Measurements from ENCODE around the gene MAPK8IP2. TPM values are rescaled to one million over a fixed set of nuclear protein-coding genes. Genes with fewer than 3 reads are reported as not detected.

MAPK8IP2 gene
- total RNA-seq, 1 experiment from 2014 or later, result 0.79 TPM

GRCh38 chr22:50586416-50586815 lies 14.2 kb upstream of the MAPK8IP2 start:
- DNase-seq, result no peak
- no peaks in the 10 kb centered on the region for H4K20me1 ChIP-seq (ENCODE audit: insufficient read depth)
- H3F3A ChIP-seq (ENCODE audit: insufficient read depth, low read depth), result peaks cover 14% of the 10 kb centered on the region; the same call in 1 of the 2 replicates
- H3K9me3 ChIP-seq (ENCODE audit: insufficient read depth, low read depth), result no peaks in the 10 kb centered on the region
- no peak overlapping the region for H3K4me3 ChIP-seq
- no TSS peak for BruUV-seq (replicated peaks)
- H3K9me2 ChIP-seq (ENCODE audit: insufficient read depth), result no peaks in the 10 kb centered on the region
- H2AFZ ChIP-seq, result no peak overlapping the region
- no peak overlapping the region for H3K27ac ChIP-seq
- intact Hi-C loops (cut with micrococcal nuclease; ENCODE audit: unreplicated experiment), result no loop called here
- no peaks in the 10 kb centered on the region for H3K27me3 ChIP-seq (ENCODE audit: insufficient read depth, low read depth)
- H3K4me2 ChIP-seq, result no peak overlapping the region
- peaks cover 12% of the 10 kb centered on the region for H3K4me1 ChIP-seq (replicated peaks; ENCODE audit: insufficient read depth)
- peaks cover 15% of the 10 kb centered on the region for H3K79me2 ChIP-seq (ENCODE audit: low read depth)
- ChIA-PET CTCF (no interaction called here), POLR2A (ENCODE audit: unreplicated experiment) (no interaction called here)
- peaks cover 4% of the 10 kb centered on the region; the same call in 1 of the 2 replicates for H3K36me3 ChIP-seq (ENCODE audit: low read depth)
- TF ChIP-seq CTCF (conservative IDR thresholded peaks at IDR 0.05), result no peak
- no peak for TF ChIP-seq EZH2 (IDR thresholded peaks at IDR 0.05; ENCODE audit: low read depth)

DNA sequence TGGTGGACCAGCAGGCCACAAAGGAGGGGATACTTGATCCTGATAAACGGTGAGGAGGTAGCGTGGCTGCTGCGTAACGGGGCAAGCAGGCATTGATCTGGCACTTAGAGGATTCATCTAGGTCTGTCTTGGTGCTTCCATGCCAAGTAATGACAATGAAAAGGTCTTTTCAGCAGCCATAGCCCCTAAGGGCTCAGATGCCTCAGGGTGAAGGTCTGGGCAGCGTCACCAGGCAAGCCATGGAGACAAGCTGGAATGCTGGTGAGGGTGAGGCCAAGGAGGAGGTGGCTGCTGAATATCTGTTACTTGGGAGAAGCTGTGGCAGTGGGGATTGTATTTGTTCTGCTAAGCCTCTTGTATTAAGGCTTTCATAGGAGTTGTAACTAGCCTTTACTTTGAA lies 13.2 kb upstream of the MAPK8IP2 start:
- Histone ChIP-seq H3K4me2 (no peak overlapping the region), H2AFZ (no peak overlapping the region), H3K79me2 (ENCODE audit: low read depth) (peaks cover 8% of the 10 kb centered on the region), H3K36me3 (ENCODE audit: low read depth) (peaks cover 4% of the 10 kb centered on the region; the same call in 1 of the 2 replicates), H3K4me3 (no peak overlapping the region), H3F3A (ENCODE audit: insufficient read depth, low read depth) (peaks cover 14% of the 10 kb centered on the region; the same call in 1 of the 2 replicates), H3K9me2 (ENCODE audit: insufficient read depth) (no peaks in the 10 kb centered on the region), H3K27ac (no peak overlapping the region), H3K4me1 (replicated peaks; ENCODE audit: insufficient read depth) (peaks cover 6% of the 10 kb centered on the region), H3K27me3 (ENCODE audit: insufficient read depth, low read depth) (no peaks in the 10 kb centered on the region), H3K9me3 (ENCODE audit: insufficient read depth, low read depth) (no peaks in the 10 kb centered on the region), H4K20me1 (ENCODE audit: insufficient read depth) (no peaks in the 10 kb centered on the region)
- no TSS peak for BruUV-seq (replicated peaks)
- ChIA-PET CTCF (no interaction called here), POLR2A (ENCODE audit: unreplicated experiment) (no interaction called here)
- TF ChIP-seq EZH2 (IDR thresholded peaks at IDR 0.05; ENCODE audit: low read depth) (no peak), CTCF (conservative IDR thresholded peaks at IDR 0.05) (no peak)
- no peak for DNase-seq
- intact Hi-C loops (cut with micrococcal nuclease; ENCODE audit: unreplicated experiment), result no loop called here

GRCh38 chr22:50595189-50595588 lies 5.4 kb upstream of the MAPK8IP2 start:
- H3K27ac ChIP-seq, result no peak overlapping the region
- H3K79me2 ChIP-seq (ENCODE audit: low read depth), result no peaks in the 10 kb centered on the region
- H3K4me1 ChIP-seq (replicated peaks; ENCODE audit: insufficient read depth), result no peaks in the 10 kb centered on the region
- H2AFZ ChIP-seq, result no peak overlapping the region
- peaks cover 4% of the 10 kb centered on the region; the same call in 1 of the 2 replicates for H3K36me3 ChIP-seq (ENCODE audit: low read depth)
- H3K9me2 ChIP-seq (ENCODE audit: insufficient read depth), result no peaks in the 10 kb centered on the region
- H3K4me3 ChIP-seq, result no peak overlapping the region
- H3F3A ChIP-seq (ENCODE audit: insufficient read depth, low read depth), result peaks cover 5% of the 10 kb centered on the region; the same call in 1 of the 2 replicates
- no peak overlapping the region for H3K4me2 ChIP-seq
- ChIA-PET CTCF (no interaction called here), POLR2A (ENCODE audit: unreplicated experiment) (no interaction called here)
- H3K27me3 ChIP-seq (ENCODE audit: insufficient read depth, low read depth), result peaks cover 9% of the 10 kb centered on the region
- no peaks in the 10 kb centered on the region for H3K9me3 ChIP-seq (ENCODE audit: insufficient read depth, low read depth)
- H4K20me1 ChIP-seq (ENCODE audit: insufficient read depth), result no peaks in the 10 kb centered on the region
- DNase-seq, result no peak
- TF ChIP-seq EZH2 (IDR thresholded peaks at IDR 0.05; ENCODE audit: low read depth) (no peak), CTCF (conservative IDR thresholded peaks at IDR 0.05) (no peak)
- intact Hi-C loops (cut with micrococcal nuclease; ENCODE audit: unreplicated experiment), result no loop called here
- no TSS peak for BruUV-seq (replicated peaks)

Data from PC-9 (cell line).